HG03064 (cell line): ENCODE results near the gene PDP2.

Experiments used
- ATAC-seq: cut with Tn5 transposase; IDR thresholded peaks from one replicate; pipeline ENCODE4 v1.9.1; 2021; ENCODE audit warnings: low read depth; ENCODE audit not compliant: unreplicated experiment

Gene PDP2

GRCh38 chr16:66880288-66881013 lies at the start of gene PDP2:
Gene PDP2, plus strand, starts transcription at chr16:66880515. Its CDS starts 3,770 bp downstream, at chr16:66884285.
- peak; percentile 89 for ATAC-seq

- ATAC-seq, result no peak
Measured at GRCh38 chr16:66832190-66832589, 48.1 kb upstream of the PDP2 start.

- ATAC-seq, result no peak
Measured at GRCh38 chr16:66832661-66833305, 47.5 kb upstream of the PDP2 start.

- no peak for ATAC-seq
Measured at GRCh38 chr16:66834746-66835145, 45.6 kb upstream of the PDP2 start.

- ATAC-seq, result no peak
Measured at GRCh38 chr16:66840883-66841282, 39.4 kb upstream of the PDP2 start.

GRCh38 chr16:66841366-66841765 lies 38.9 kb upstream of the PDP2 start:
- ATAC-seq, result no peak

- no peak for ATAC-seq
Measured at GRCh38 chr16:66842765-66843164, 37.5 kb upstream of the PDP2 start.

- ATAC-seq, result no peak
Measured at GRCh38 chr16:66843191-66843590, 37.1 kb upstream of the PDP2 start.

- no peak for ATAC-seq
Measured at GRCh38 chr16:66844009-66844341, 36.3 kb upstream of the PDP2 start.

GRCh38 chr16:66844342-66845079 lies 35.8 kb upstream of the PDP2 start, which contains the start of gene CA7:
Gene CA7, plus strand, starts transcription at chr16:66844414. Its CDS starts 74 bp downstream, at chr16:66844488.
- no peak for ATAC-seq

GRCh38 chr16:66845080-66845410 lies 35.3 kb upstream of the PDP2 start:
- ATAC-seq, result no peak

GRCh38 chr16:66845791-66846221 lies 34.5 kb upstream of the PDP2 start:
- ATAC-seq, result no peak

GRCh38 chr16:66846266-66846665 lies 34.0 kb upstream of the PDP2 start:
- no peak for ATAC-seq

- no peak for ATAC-seq
Measured at GRCh38 chr16:66846831-66847230, 33.5 kb upstream of the PDP2 start.

GRCh38 chr16:66847533-66848067 lies 32.7 kb upstream of the PDP2 start:
- ATAC-seq, result no peak

- ATAC-seq, result no peak
Measured at GRCh38 chr16:66848172-66848571, 32.1 kb upstream of the PDP2 start.

GRCh38 chr16:66849021-66849420 lies 31.3 kb upstream of the PDP2 start:
- no peak for ATAC-seq

- ATAC-seq, result no peak
Measured at GRCh38 chr16:66849549-66849948, 30.8 kb upstream of the PDP2 start.

GRCh38 chr16:66850115-66850815 lies 30.1 kb upstream of the PDP2 start:
- ATAC-seq, result no peak

GRCh38 chr16:66851166-66851964 lies 28.9 kb upstream of the PDP2 start:
- ATAC-seq, result no peak
